Stimulated activated CD4-positive, alpha-beta T cell treated with anti-CD3 and anti-CD28 coated beads, Interleukin-12 subunit alpha, Interleukin-12 subunit beta, amount 100 ng/mL, for 48 hours (primary cell): Measurements from ENCODE around the gene COQ2.
"Not testable (repeated sequence)": the region's sequence is repeated elsewhere in the genome, so short reads cannot be mapped to it uniquely, and the experiment has no call there.

Source experiments
- DNase-seq, 3 donors: peaks; one replicate each; pipeline ENCODE4 v3.0.0-alpha.2; 2020; ENCODE audit warnings: low read depth in 2 of 3, low spot score in 1 of 3

The COQ2 gene

GRCh38 chr4:83285055-83285407, 433 bp upstream of the COQ2 start:
- DNase-seq: peak in 1 of 3 donors; percentile 17

GRCh38 chr4:83283181-83283580, 1.4 kb downstream of the COQ2 start:
- no peak for DNase-seq

GRCh38 chr4:83282049-83282535, 2.5 kb downstream of the COQ2 start:
- DNase-seq: peak in 2 of 3 donors; percentile 43 to 86

- no peak for DNase-seq
These were observed 3.3 kb downstream of the COQ2 start for GRCh38 chr4:83281307-83281706.

DNA sequence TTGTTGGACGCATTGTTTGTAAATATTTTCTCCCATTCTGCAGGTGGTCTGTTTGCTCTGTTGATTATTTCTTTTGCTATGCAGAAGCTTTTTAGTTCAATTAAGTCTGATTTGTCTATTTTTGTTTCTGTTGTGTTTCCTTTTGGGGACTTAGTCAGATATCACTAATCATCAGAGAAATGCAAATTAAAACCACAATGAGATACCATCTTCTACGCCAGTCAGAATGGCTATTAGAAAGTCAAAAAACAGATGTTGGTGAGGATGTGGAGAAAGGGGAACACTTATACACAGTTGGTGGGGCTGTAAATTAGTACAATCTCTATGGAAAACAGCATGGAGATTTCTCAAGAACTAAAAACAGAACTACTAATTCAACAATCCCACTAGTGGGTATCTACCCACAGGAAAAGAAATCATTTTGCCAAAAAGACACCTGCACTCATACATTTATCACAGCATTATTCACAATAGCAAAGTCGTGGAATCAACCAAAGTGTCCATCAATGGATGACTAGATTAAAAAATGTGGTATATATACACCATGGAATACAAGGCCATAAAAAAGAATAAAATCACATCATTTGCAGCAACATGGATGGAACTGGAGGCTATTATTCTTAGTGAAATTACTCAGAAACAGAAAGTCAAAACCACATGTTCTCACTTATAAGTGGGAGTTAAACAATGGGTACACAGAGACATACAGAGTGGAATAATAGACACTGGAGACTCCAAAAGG, 8.1 kb downstream of the COQ2 start:
- DNase-seq: no peak

- DNase-seq: not testable (repeated sequence)
These were observed 10.7 kb downstream of the COQ2 start for GRCh38 chr4:83273926-83274325.

- no peak for DNase-seq
These were observed 11.7 kb downstream of the COQ2 start for GRCh38 chr4:83272900-83273299.

GRCh38 chr4:83269256-83269655, 15.3 kb downstream of the COQ2 start:
- no peak for DNase-seq

- DNase-seq: no peak
These were observed 16.1 kb downstream of the COQ2 start for GRCh38 chr4:83268491-83268890.

GRCh38 chr4:83267830-83268475, 16.6 kb downstream of the COQ2 start:
- DNase-seq: no peak

GRCh38 chr4:83267121-83267829, 17.3 kb downstream of the COQ2 start:
- no peak for DNase-seq

DNA sequence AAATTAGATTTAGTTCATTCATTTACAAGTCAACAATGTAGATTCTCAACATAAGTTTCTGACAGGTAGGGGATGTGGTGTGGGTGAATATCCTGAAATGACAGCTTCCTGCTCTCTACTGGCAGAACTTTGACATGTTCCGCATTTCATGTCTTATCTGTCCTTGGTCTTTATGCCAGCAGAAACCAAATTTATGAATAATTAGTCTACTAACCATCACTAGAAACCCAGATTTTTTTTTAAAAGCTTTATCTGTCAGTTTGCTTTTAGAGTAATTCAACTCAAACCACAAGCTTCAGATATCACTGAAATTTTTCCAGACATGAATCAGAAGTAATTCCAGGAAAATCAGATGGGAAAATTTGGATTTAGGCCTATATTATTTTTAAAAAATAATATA, 17.9 kb downstream of the COQ2 start:
- DNase-seq: no peak

- DNase-seq: no peak
These were observed 21.5 kb downstream of the COQ2 start for GRCh38 chr4:83263106-83263505.

- DNase-seq: no peak
These were observed 21.9 kb downstream of the COQ2 start for GRCh38 chr4:83262682-83263081.

DNA sequence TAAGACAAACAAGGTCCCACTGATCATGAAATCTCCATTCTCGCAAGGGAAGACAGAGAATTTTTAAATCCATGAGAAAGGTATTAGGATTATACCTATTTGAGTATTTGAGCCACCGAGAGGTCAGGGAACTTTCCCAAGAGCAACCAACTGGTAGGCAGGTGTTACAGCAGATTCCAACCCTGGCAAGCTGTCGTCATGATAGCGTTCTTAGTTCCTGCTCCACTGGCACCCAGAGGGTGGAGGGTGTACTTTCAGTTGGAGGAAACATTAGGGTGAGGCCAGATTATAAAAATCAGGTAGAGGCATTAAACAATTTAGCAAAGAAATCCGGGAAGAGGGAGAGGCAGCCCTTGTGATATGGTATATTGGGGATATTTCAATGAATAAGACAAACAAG, 23.3 kb downstream of the COQ2 start:
- no peak for DNase-seq

GRCh38 chr4:83259586-83259985, 25.0 kb downstream of the COQ2 start:
- no peak for DNase-seq

DNA sequence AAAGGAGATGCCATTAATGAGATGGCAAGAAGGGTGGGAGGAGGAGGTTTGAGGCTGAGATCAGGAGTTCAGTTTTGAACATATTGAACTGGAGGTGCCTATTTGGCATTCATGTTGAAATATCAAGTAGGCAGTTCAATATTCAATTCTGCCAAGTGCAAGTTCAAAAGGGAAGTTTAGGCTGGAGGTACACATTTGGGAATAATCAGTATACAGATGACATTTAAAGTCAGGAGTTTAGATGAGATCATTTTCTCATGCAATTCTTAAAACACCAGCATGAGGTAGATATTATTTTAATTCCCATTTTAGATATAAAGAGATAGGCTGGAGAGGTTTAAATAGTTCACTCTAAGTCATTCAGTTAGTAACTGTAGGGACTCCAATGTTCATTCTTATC, 26.1 kb downstream of the COQ2 start:
- no peak for DNase-seq

DNA sequence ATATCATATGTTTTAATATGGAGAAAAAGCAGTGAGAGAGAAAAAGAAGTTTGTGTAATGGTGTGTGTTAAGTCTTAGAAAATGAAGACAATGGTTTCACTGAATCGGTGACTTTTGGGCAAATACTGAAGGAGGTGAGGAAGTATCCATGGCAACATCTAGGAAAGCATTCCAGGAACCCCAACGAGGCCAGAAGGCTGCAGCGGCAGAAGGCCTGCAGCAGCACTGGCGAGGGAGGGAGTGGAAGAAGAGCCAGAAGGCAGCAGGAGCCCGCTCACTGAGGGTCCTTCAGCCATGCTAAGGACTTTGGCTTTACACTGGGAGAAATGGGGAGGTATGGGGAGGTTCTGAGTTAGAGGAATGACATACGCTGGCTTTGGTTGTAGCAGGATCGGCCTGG, 26.8 kb downstream of the COQ2 start:
- no peak for DNase-seq

DNA sequence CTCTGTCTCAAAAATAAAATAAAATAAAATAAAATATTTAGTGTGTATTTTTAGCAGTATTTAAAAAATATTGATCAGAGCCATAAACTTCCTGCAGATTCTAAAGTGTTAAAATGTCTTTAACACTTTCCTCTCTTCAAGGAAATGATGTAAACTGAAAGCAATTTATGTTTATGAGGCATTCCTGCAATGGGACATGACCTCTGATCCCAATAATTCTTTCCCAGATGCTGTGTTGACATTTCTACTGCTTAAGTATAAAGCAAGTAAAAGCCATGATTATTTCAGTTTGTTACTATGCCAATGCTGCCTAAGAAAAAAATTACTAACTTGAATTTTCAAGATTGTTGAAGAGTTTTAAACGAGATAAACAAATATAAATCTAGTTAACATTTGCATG, 29.0 kb downstream of the COQ2 start:
- DNase-seq: no peak

GRCh38 chr4:83252782-83253405, 31.7 kb downstream of the COQ2 start:
- peak; percentile 44 to 78 (median 48) for DNase-seq

DNA sequence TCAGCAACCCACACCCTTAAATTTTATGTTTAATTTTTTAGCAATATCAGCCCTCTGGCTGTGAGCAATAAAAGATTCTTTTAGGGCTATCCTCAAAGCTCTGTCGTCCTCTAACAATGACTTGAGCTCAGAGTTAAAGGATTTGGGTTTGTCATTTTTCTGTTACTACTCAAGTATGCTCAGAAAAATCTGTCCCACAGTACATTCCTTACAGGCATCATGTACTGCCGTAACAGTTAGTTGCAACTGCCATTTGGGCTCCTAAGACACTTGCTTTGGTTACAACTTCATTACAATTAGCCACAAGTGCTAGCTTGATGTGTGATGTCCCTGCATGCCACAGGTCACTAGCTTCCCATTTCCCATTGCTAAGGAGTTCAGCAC, 33.2 kb downstream of the COQ2 start:
- DNase-seq: no peak
